CD4-positive, alpha-beta T cell treated with Interferon alpha-2 for 1 hour (primary cell): ENCODE results near the gene USP14.
"Not testable (repeated sequence)": the region's sequence is repeated elsewhere in the genome, so short reads cannot be mapped to it uniquely, and the experiment has no call there.

Source experiments
- DNase-seq, 2 donors: peaks; one replicate each; pipeline ENCODE4 v3.0.0-alpha.2; 2020 to 2022

Gene USP14

DNA sequence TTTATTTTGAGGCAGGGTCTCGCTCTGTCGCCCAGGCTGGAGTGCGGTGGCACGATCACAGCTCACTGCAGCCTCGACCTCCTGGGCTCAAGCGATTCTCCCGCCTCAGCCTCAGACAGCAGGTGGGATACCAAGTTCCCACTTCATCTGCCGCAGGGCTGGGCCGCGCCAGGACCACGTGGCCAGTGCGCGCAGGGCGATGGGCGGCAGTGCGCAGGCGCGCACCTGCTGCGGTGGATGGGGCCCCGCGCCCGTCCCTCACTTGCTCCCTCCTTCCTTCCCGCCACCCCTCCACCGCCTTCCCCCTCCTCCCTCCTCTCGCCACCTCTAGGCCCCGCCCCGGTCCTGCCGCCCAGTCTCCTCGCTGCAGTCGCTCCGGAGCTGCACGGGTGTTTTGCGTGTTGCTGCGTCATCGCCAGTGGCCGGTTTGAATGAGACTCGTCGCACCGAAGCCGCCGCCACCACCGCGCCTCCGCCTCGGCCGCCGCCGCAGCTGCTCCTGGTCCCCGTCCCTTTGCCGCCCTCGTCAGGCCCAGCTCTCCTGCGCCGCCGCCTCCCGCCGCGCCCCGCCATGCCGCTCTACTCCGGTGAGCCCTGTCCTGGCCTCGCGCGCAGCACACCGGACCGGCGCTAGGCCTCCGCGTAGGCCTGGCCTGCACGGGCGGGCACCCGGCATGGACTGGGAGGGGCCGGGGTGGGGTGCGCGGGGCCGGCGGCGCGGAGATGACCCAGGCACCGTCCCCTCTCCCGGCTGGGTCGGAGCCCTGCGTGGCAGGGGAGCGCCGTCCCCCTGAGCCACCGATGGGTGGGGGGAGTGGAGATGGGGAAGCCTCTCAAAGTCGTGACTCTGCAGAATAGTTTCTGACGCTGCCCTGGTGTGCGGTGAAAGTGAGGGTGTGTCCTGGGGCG lies at the start of gene USP14:
USP14 (plus strand) TSS at position 430 of the 909 bp plus-strand sequence; CDS start at position 572, 142 bp downstream.
- peak; percentile 97 to 98 for DNase-seq

DNA sequence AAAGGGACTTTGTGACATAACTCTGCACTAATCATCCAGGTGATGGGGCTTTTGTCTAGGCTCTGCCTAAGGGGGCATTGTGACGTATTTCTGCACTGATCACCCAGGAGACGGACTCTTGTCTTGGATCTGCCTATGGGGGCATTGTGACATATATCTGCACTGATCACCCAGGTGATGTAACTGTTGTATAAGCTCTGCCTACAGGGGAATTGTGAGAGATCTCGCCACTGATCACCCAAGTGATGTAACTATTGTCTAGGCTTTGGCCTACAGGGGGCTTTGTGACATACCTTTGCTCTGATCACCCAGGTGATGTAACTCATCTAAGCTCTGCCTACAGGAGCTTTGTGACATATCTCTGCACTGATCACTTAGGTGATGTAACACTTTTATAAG lies 49.7 kb upstream of the USP14 start:
- not testable (repeated sequence) for DNase-seq

DNA sequence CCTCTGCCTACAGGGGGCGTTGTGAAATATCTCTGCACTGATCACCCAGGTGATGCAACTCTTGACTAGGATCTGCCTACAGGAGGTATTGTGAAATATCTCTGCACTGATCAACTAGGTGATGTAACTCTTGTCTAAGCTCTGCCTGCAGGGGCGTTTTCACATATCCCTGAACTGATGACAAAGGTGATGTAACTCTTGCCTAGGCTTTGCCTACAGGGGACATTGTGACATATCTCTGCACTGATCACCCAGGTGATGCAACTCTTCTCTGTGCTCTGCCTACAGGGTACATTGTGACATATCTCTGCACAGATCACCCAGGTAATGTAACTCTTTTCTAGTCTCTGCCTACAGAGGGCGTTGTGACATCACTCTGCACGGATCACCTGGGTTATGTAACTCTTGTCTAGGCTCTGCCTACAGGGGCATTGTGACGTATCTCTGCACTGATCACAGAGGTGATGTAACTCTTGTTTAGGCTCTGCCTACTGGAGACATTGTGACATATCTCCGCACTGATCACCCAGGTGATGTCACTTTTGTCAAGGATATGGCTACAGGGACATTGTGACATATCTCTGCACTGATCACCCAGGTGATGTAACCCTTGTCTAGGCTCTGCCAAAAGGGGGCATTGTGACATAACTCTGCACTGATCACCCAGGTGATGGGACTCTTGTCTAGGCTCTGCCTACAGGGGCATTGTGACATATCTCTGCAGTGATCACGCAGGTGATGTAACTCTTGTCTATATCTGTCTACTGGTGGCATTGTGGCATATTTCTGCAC lies 49.0 kb upstream of the USP14 start:
- DNase-seq: peak; percentile 64 to 71

DNA sequence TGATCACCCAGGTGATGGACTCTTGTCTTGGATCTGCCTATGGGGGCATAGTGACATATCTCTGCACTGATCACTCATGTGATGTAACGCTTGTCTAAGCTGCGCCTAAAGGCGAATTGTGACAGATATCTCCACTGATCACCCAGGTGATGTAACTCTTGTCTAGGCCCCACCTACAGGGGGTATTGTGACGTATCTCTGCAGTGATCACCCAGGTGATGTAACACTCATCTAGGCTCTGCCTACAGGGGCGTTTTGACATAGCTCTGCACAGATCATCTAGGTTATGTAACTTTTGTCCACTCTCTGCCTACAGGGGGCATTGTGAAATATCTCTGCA lies 48.5 kb upstream of the USP14 start:
- DNase-seq: peak; percentile 8 to 54

DNA sequence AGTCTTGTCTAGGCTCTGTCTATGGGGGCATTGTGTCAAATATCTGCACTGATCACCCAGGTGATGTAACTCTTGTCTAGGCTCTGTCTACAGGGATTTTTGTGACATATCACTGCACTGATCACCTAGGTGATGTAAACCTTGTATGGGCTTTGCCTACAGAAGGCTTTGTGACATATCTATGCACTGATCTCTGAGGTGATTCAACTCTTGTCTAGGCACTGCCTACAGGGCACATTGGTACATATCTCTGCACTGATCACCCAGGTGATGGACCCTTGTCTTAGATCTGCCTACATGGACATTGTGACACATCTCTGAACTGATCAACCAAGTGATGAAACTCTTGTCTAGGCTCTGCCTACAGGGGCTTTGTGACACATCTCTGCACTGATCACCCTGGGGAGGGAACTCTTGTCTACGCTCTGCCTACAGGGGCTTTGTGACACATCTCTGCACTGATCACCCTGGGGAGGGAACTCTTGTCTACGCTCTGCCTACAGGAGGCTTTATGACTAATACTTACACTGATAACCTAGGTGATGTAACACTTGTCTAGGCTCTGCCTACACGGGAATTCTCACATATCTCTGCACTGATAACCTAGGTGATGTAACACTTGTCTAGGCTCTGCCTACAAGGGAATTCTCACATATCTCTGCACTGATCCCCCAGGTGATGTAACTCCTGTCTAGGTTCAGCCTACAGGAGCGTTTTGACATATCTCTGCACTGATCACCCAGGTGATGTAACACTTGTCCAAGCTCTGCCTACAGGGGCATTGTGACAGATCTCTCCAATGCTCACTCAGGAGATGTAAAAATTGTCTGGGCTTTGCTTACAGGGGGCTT lies 47.8 kb upstream of the USP14 start:
- peak; percentile 2 to 25 for DNase-seq

DNA sequence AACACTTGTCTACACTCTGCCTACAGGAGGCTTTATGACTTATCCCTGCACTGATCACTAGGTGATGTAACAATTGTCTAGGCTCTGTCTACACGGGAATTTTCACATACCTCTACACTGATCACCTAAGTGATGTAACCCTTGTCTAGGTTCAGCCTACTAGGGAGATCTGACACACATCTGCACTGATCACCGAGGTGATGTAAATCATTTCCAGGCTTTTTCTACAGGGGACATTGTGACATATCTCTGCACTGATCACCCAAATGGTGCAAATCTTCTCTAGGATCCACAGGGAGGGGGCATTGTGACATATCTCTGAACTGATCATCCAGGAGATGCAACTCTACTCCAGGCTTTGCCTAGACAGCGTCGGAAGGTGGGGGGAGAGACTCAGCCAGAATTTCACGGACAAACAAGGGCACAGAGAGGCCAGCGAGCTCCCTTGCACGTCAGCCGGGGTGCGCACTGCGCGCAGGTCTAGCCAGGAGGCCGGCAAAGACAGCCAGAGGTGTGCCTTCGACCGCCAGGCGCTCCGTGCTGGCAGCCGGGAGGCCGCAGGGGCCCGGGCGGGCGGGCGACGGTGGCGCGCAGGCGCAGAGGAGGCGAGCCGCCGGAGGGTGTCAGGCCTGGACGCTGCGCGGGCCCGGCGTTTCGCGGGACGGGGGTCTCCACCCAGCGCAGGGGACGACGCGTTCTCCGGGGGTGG lies 46.9 kb upstream of the USP14 start:
- peak; percentile 71 to 85 for DNase-seq

DNA sequence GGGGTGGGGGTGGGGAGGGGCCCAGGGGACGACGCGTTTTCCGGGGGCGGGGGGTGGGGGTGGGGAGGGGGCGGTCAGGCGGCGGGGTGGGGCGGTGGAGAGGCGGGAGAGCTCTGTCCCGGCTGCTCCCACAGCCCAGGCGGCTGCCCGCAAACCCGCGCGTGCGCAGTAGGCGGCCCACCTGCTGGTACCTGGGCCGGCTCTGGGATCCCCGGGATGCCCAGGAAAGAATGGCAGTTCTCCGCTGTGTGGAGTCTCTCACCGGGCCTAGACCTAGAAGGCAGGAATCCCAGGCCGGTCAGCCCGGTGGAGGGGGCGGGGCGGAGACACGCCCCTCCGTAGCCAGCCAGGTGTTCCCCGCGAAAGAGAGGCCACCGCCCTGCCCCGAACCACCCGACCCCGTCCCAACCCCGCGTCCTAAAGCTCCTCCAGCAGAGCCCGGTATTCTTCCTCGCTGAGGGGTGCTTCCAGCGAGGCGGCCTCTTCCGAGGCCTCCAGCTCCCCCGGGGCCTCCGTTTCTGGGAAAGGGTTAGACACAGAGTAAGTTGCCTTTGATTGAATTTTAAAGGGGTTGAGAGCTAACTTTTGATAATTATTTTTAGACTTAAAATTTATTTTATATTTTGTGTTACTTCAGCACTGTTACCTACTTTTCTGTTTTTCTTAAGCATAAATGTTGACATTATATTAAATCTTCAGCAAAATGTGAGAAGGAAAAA lies 46.2 kb upstream of the USP14 start:
- DNase-seq: peak in 1 of 2 donors; percentile 14

DNA sequence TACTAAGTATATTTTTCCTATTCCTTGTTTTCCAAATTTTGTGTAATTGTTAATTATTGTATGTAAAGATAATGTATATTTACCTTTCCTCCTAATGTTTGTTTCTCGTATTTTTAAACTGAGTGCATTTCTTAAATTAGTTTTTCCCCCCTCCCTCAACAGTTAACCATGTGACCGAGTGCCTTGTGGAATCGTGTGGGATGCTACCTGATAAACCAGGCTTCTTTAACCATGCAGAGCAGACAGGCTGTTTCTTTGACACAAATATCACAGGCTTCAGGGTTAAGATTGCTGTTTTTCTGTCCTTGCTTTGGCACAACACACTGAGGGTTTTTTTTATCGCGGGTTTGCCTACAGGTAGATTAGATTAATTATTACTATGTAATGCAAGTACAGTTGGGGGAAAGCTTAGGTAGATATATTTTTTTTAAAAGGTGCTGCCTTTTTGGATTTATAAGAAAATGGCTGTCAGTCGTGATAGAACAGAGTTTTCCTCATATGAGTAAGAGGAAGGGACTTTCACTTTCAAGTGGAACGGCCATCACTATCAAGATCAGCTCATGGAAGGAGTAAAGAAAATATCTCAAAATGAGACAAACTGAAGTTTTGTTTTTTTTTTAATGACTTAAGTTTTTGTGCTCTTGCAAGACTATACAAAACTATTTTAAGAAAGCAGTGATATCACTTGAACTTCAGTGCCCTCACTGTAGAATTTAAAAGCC lies 37.7 kb upstream of the USP14 start:
- DNase-seq: not testable (repeated sequence)

DNA sequence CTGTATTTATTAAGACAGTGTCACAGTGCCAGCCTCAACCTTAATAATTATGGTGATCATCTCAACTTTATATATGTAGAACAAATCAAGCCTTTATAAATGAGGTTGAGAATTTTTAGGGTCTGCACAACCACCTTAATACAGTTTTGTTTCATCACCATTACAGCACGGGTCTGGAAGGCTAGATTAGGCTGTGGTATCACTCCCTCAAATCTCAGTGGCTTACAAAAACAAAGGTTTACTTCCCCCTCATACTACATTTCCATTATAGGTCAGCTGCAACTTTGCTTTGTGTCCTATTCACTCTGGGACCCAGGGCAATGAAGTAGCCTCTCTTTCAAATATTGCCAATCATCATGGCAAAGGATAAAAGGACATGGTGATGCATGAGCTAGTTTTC lies 23.3 kb upstream of the USP14 start:
- DNase-seq: no peak

DNA sequence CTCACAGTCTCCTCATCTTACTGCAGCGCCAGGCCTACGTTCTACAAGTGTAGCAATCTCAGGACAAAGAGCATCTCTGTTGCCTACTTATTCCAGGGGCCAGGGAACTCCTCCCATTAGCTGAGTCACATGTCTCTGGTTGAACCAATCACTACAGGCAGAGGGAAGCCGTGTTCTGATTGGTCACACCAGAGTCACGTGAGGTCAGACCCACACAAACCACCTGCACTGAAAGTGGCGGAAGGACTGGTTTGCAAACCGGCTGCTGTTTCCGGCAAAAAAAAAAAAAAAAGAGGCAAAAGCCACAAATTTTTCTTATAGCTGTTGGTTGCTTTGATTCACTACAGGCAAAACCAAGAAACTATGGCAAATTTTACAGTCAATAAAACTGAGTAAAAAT lies 21.9 kb upstream of the USP14 start:
- peak; percentile 57 to 70 for DNase-seq

DNA sequence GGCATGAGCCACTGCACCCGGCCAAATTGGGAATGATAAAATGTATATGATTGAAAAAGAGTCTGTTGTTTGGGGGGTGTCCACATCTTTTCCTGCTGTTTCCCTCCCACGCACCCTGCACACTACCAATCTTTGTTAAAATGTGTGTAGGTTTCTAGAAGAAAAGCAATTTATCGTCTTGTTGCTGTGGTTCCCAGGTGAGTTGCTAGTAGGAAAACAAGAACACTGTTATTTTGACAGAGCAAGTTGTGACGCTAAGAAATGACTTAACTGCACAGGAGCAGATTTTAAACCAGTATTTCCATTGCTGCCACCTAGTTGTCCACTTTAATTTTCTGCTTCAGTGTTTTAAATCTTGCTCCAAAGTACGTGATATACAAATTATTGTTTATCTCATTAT lies 21.0 kb upstream of the USP14 start:
- no peak for DNase-seq

DNA sequence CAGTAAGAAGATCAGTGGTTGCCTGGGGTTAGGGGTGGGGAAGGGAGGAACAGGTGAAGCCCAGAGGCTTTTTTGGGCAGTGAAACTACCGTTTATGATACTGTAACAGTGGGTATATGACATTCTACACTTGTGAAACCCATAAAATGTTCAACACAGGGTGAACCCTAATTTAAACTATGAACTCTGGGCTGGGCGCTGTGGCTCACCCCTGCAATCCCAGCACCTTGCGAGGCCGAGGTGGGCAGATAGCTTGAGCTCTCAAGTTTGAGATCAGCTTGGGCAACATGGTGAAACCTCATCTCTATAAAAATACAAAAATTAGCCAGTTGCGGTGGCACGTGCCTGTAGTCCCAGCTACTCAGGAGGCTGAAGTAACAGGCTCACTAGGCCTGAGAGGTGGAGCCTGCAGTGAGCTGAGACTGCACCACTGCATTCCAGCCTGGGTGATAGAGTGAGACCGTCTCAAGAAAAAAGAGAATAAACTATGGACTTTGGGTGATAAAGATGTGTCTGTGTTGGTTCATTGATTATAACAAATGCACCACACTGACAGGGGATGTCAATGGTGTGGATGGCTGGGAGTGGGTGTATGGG lies 17.6 kb upstream of the USP14 start:
- DNase-seq: no peak

DNA sequence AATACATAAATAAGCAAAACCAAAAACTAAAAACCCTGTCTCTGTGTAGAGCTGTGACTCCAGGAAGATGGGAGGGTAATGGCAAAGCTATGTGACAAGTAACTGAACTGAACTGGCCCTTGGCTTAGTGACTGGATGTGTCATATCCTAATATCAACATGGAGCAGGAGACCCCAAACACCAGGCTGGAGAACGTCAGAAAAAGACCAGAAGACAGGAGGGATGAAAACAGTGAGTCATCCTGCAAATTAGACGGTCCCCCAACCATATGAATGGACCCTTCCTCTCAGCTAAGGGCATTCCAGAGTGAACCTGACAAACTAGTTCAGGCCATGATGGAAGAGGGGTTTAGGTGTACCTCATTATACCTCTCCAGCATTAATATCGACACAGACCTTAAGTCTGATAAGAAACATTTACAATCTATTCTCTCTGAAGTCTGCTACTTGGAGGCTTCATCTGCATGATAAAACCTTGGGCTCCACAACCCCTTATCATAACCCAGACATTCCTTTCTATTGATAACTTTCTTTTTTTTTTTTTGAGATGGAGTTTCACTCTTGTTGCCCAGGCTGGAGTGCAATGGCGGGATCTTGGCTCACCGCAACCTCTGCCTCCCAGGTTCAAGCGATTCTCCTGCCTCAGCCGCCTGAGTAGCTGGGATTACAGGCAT lies 15.6 kb upstream of the USP14 start:
- not testable (repeated sequence) for DNase-seq

DNA sequence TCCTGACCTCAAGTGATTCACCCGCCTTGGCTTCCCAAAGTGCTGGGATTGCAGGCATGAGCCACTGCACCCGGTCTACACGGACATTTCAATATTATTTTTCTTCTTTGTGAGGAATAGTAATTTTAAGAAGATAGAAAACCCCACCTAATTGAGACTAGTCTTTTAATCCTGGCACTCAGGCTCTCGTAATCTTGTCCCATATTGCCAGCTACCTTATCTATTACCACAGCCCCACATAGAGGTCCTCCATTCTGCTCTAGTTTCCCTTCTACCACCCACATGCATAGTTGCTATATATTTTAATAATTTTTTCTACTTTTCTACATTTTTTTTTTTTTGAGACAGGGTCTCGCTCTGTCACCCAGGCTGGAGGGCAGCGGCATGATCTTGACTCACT lies 9.5 kb upstream of the USP14 start:
- no peak for DNase-seq

DNA sequence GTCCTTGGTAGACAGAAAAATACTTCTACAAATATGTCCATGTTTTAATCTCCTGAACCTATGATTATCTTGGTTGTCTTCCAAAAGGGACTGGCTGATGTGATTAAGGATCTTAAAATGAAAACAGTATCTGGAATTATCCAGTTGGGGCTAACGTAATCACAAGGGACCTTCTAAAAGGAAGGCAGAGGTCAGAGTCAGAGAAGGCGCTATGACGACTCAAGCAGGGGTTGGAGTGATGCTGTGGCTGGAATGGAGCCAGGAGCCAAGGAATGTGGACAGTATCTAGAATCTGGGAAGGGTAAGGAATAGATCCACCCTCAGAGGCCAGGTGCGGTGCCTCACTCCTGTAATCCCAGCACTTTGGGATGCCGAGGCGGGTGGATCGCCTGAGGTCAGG lies 4.2 kb upstream of the USP14 start:
- DNase-seq: no peak

DNA sequence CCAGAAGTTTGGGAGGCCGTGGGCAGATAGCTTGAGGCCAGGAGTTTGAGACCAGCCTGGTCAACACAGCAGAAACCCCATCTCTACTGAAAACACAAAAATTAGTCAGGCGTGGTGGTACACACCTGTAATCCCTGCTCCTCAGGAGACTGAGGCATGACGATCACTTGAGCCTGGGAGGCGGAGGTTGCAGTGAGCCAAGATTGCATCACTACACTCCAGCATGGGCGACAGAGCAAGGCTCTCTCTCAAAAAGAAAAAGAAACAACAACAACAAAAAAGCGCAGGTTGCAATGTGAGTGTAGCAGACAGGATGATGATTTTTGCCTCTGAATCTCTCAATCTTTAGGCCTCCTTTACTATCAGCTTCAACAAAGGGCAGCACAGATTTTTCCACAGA lies 2.7 kb upstream of the USP14 start:
- no peak for DNase-seq

DNA sequence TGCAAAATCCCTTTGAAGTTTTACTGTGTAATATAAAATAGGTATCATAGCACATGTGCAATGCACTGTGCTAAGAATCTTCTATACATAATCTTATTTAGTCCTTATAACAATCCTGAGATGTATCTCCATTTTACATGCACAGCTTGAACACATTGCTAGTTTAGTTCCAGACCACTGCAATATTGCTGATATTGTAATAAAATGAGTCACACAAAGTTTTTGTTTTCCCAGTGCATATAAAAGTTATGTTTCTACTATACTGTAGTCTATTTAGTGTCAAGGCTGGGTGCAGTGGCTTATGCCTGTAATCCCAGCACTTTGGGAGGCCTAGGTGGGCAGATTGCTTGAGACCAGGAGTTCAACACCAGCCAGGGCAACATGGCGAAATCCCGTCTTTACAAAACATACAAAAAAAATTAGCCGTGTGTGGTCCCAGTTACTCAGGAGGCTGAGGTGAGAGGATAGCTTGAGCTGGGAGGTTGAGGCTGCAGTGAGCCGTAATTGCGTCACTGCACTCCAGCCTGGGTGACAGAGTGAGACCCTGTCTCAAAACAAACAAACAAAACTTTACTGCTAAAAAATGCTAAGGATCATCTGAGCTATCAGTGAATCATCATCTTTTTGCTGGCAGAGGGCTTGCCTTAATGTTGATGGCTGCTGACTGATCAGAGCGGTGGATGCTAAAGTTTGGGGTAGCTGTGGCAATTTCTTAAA lies 1.7 kb upstream of the USP14 start:
- no peak for DNase-seq

DNA sequence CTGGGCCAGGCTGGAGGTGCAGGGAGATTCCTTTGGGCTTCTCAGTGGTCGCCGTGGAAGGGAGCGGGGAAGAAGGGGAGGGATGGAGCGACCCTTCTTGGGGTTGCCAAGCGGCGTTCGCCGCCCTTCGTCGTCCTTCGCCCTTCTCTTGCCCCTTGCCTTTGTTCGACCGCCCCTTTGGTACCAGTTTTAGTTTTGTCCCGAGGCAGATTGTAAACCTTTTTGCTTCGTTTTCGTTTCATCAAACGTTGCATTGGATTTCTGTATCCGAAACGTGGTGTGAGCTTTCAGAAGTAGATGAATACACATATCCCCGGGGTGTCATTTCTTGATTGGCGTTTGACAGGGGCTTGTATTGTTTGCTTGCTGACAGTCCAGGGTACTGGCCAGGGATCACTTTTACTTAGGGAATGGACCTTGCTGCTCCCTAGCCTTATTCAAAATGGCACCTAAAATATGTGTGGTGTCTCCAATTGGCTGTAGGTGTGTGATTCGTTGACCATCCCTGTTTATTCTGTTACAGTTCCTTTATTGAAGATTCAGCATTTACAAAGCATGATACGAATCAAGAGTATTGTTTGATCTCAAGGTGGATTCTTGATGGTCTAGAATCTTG lies 788 bp downstream of the USP14 start:
- DNase-seq: no peak

DNA sequence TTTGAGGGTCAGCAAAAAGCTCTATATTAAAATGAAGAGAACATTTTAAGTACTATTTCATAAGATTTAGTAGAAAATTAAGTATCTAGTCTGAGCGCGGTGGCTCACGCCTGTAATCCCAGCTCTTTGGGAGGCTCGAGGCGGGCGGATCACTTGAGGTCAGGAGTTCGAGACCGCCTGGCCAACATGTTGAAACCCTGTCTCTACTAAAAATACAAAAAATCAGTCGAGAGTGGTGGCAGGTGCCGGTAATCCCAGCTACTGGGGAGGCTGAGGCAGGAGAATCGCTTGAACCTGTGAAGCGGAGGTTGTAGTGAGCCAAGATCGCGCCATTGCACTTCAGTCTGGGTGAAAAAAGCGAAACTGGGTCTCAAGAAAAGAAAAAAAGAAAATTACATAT lies 1.6 kb downstream of the USP14 start:
- no peak for DNase-seq
